Upper lobe of left lung (tissue), 6 donors: ENCODE results near the gene TMEM235. TPM values are rescaled to one million over a fixed set of nuclear protein-coding genes. Genes with fewer than 3 reads are reported as not detected.

ENCODE experiments used
- ATAC-seq, 2 donors: fragments of 200-7000 bp; cut with Tn5 transposase; one replicate each; pipeline ENCODE4 v1.9.1; 2022; ENCODE audit warnings: mild to moderate bottlenecking in 2 of 2, moderate library complexity in 2 of 2; ENCODE audit not compliant: low FRiP score in 2 of 2
- DNase-seq, 2 donors: peaks; one replicate each; pipeline ENCODE4 v3.0.0-alpha.2; 2019 to 2020
- H3K27ac ChIP-seq, 4 donors: fragments of 200-600 bp; sonication (generic); one replicate each; pipeline ENCODE4 v1.5.1; 2016 to 2019
- H3K27me3 ChIP-seq, 4 donors: fragments of 200-600 bp; sonication (generic); one replicate each; pipeline ENCODE4 v1.5.1; 2017 to 2019
- H3K36me3 ChIP-seq, 4 donors: fragments of 200-600 bp; sonication (generic); one replicate each; pipeline ENCODE4 v1.5.1; 2016 to 2019
- H3K4me1 ChIP-seq, 4 donors: fragments of 200-600 bp; sonication (generic); one replicate each; pipeline ENCODE4 v1.5.1; 2018 to 2019
- H3K4me3 ChIP-seq, 4 donors: fragments of 200-600 bp; sonication (generic); one replicate each; pipeline ENCODE4 v1.5.1; 2017 to 2019; ENCODE audit warnings: mild to moderate bottlenecking in 2 of 4, moderate library complexity in 1 of 4
- H3K9me3 ChIP-seq, 4 donors: fragments of 200-600 bp; sonication (generic); one replicate each; pipeline ENCODE4 v1.5.1; 2018 to 2019
- EP300 ChIP-seq, 4 donors: sonication (generic); formaldehyde crosslinking; IDR thresholded peaks; one replicate each; pipeline ENCODE4 v1.5.1; 2017; ENCODE audit warnings: antibody characterized with exemption in 4 of 4, control low read depth in 2 of 4
- POLR2A ChIP-seq, 4 donors: fragments of 450-650 bp; IDR thresholded peaks; one replicate each; pipeline ENCODE4 v1.5.1; 2016 to 2017; ENCODE audit warnings: antibody characterized with exemption in 4 of 4, mild to moderate bottlenecking in 2 of 4
- POLR2AphosphoS5 ChIP-seq, 2 donors: sonication (generic); formaldehyde crosslinking; IDR thresholded peaks; one replicate each; pipeline ENCODE4 v1.5.1; 2017; ENCODE audit warnings: antibody characterized with exemption in 2 of 2
- WGBS, 2 donors: methylation state at CpG; one replicate each; pipeline ENCODE4 v1.1.5; 2017 to 2018; 5-methylcytosine and 5-hydroxymethylcytosine counted together
- total RNA-seq, 6 donors: library from RNA; depleted of rRNA in 4 of 6; stranded (reverse); fragments of >200 nt in 4 of 6; gene quantifications; one replicate each; pipeline versions ENCODE4 v1.1.0 to v1.2.1, GENCODE V29; 2016 to 2021
- TF ChIP-seq, protein P1 (sequence below), 6 experiments: fragments of 450-650 bp in 4 of 6; fragments of 200-600 bp in 2 of 6; sonication (generic) in 2 of 6; IDR thresholded peaks; one replicate each; pipeline ENCODE4 v1.5.1; 2016 to 2019; ENCODE audit warnings: antibody characterized with exemption in 6 of 6
- donor health status: DM: no; HTN: no; CAD: no; lungs with moderate emphysema.
- donor health status: DM: no; HTN: yes; CAD: no; lungs with severe emphysema.

TMEM235 gene
- total RNA-seq, 6 donors from 2014 or later = not detected

- Histone ChIP-seq H3K4me1 (peaks cover 54 to 80% (median 66%) of the 10 kb centered on the region in 4 donors), H3K9me3 (no peaks in the 10 kb centered on the region), H3K27ac (peak overlapping the region in 2 of 4 donors; percentile 88 to 89), H3K27me3 (no peaks in the 10 kb centered on the region), H3K36me3 (no peaks in the 10 kb centered on the region), H3K4me3 (no peak overlapping the region)
- DNase-seq (no peak), ATAC-seq (no peak)
- TF ChIP-seq POLR2A (IDR thresholded peaks at IDR 0.05) (no peak), EP300 (IDR thresholded peaks at IDR 0.05) (no peak), POLR2AphosphoS5 (IDR thresholded peaks at IDR 0.05) (no peak)
- TF ChIP-seq, protein P1, sequence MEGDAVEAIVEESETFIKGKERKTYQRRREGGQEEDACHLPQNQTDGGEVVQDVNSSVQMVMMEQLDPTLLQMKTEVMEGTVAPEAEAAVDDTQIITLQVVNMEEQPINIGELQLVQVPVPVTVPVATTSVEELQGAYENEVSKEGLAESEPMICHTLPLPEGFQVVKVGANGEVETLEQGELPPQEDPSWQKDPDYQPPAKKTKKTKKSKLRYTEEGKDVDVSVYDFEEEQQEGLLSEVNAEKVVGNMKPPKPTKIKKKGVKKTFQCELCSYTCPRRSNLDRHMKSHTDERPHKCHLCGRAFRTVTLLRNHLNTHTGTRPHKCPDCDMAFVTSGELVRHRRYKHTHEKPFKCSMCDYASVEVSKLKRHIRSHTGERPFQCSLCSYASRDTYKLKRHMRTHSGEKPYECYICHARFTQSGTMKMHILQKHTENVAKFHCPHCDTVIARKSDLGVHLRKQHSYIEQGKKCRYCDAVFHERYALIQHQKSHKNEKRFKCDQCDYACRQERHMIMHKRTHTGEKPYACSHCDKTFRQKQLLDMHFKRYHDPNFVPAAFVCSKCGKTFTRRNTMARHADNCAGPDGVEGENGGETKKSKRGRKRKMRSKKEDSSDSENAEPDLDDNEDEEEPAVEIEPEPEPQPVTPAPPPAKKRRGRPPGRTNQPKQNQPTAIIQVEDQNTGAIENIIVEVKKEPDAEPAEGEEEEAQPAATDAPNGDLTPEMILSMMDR (IDR thresholded peaks at IDR 0.05) = no peak
- 92 to 93% methylated on average over 12 to 18 of the region's 18 CpGs for WGBS, 2 donors
Observed at GRCh38 chr17:78255029-78255656, 23.7 kb downstream of the TMEM235 start.

GRCh38 chr17:78255953-78256706, 24.7 kb downstream of the TMEM235 start:
- no peaks in the 10 kb centered on the region for H3K27me3 ChIP-seq
- ATAC-seq (no peak), DNase-seq (no peak)
- WGBS, 2 donors = 68 to 70% methylated on average over 11 to 14 of the region's 14 CpGs
- H3K4me1 ChIP-seq = peaks cover 59 to 71% (median 62%) of the 10 kb centered on the region in 4 donors
- H3K36me3 ChIP-seq = no peaks in the 10 kb centered on the region
- no peaks in the 10 kb centered on the region for H3K9me3 ChIP-seq
- TF ChIP-seq EP300 (IDR thresholded peaks at IDR 0.05) (no peak), POLR2A (IDR thresholded peaks at IDR 0.05) (no peak), POLR2AphosphoS5 (IDR thresholded peaks at IDR 0.05) (no peak)
- TF ChIP-seq, protein P1 (IDR thresholded peaks at IDR 0.05) = no peak
- H3K4me3 ChIP-seq = no peak overlapping the region
- peak overlapping the region; percentile 85 to 89 (median 88) for H3K27ac ChIP-seq

DNA sequence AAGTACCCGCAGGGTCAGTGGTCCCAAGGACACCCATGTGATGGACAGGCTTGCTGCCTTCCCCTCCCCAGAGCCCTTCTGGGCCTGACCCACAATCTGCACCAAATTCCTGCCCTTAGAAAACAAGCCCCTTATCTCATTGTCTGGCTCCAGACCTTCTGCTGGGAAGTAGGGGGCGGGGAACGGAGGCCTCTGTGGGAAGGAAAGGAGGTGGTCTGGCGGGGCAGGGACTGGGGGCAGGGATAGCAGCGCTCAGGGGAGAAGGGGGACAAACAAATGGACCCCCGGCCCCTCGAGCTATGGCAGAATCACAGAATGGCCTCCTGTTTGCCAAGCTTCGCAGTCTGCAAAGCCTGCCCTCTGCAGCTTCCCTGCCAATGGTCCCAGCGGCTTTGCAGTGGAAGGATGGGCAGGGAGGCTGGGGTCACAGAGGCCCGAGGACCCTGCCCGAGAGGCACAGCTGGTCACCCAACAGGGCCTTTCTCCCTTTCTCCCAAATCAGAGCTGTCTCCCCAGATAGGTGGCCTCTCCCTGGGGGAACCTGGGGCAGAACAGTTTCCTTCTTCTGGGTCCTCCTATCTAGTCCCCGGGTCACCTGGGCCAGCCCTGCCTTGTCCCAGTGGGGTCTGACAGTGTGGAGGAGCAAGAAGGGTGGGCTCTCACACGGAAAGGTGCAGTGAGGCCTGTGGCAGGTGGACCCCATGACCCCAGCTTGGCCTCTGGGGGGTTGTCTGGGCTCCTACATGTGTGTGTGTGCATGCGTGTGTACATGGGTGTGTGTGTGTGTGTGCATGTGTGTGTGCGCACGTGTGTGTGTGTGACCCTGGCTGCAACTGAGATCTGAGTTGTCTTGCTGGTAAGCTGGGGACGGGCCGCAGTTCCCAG, 25.5 kb downstream of the TMEM235 start:
- no peak overlapping the region for H3K4me3 ChIP-seq
- DNase-seq (no peak), ATAC-seq (no peak)
- H3K9me3 ChIP-seq = no peaks in the 10 kb centered on the region
- H3K4me1 ChIP-seq = peaks cover 54 to 64% (median 63%) of the 10 kb centered on the region in 4 donors
- WGBS, 2 donors = 40 to 70% methylated on average over 5 to 18 of the region's 18 CpGs
- no peaks in the 10 kb centered on the region for H3K27me3 ChIP-seq
- TF ChIP-seq, protein P1 (IDR thresholded peaks at IDR 0.05) = no peak
- TF ChIP-seq EP300 (IDR thresholded peaks at IDR 0.05) (peak in 1 of 4 donors; percentile 79), POLR2AphosphoS5 (IDR thresholded peaks at IDR 0.05) (peak; percentile 15 to 48), POLR2A (IDR thresholded peaks at IDR 0.05) (no peak)
- peak overlapping the region; percentile 85 to 89 (median 88) for H3K27ac ChIP-seq
- H3K36me3 ChIP-seq = no peaks in the 10 kb centered on the region

DNA sequence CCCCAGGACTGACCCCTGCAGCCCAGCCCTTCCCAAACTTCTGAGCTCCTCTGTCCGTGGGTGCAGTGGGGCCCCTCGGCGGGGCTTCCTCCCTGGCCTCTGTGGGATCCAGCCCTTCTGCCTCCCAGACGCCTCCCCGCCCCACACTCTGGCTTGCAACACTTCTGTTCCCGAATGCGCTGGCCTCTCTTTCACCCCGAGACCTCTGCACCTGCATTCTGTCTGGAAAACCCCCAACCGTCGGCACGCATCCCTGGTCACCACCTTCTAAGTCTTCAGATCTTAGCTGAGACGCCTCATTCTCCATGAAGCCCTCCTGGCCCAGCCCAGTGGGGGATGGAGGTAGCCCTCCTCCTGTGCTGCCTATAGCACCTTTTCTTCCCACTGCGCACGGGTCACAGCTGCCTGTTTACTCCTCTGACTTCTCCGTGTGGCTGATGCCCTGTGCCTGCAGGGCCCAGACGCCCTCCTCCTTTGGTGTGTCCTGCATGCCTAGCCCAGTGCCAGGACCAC, 26.4 kb downstream of the TMEM235 start:
- WGBS, 2 donors = 29 to 37% methylated on average over 14 to 16 of the region's 16 CpGs
- DNase-seq (peak; percentile 54 to 76), ATAC-seq (peak in 1 of 2 donors; percentile 10)
- Histone ChIP-seq H3K27me3 (no peaks in the 10 kb centered on the region), H3K9me3 (no peaks in the 10 kb centered on the region), H3K4me3 (peak overlapping the region in 1 of 4 donors; percentile 20), H3K36me3 (no peaks in the 10 kb centered on the region), H3K27ac (peak overlapping the region; percentile 85 to 89 (median 88)), H3K4me1 (peaks cover 63 to 66% (median 66%) of the 10 kb centered on the region in 4 donors)
- TF ChIP-seq, protein P1 (IDR thresholded peaks at IDR 0.05) = no peak
- TF ChIP-seq POLR2AphosphoS5 (IDR thresholded peaks at IDR 0.05) (peak; percentile 13 to 20), EP300 (IDR thresholded peaks at IDR 0.05) (peak in 2 of 4 donors; percentile 35 to 36)
